GM12878 (cell line): ENCODE results near the gene POU2F3. TPM values are rescaled to one million over a fixed set of nuclear protein-coding genes. Genes with fewer than 3 reads are reported as not detected.

ENCODE experiments used
- ATAC-seq: fragments of 200-7000 bp; cut with Tn5 transposase; 3 replicates; pipeline ENCODE4 v1.9.1; 2020; ENCODE audit warnings: mild to moderate bottlenecking, moderate library complexity
- BruUV-seq: library from RNA; stranded (reverse); fragments of 400-500 nt; replicated peaks from 2 replicates; lab custom pipeline; 2021; lab: Mats Ljungman, UMichigan
- CTCF ChIA-PET: fragments of 300-600 bp; sonication (Branson Sonifier 250); formaldehyde crosslinking; extraction: SDS; loops from one replicate; lab custom pipeline; 2021; ENCODE audit warnings: inconsistent platforms; lab: Yijun Ruan, JAX
- POLR2A ChIA-PET: fragments of 350-600 bp; formaldehyde crosslinking; extraction: SDS; loops from one replicate; lab custom pipeline; 2021; ENCODE audit warnings: inconsistent platforms; lab: Charles Lee
- RAD21 ChIA-PET: fragments of 300-600 bp; sonication (Branson Sonifier 250); formaldehyde crosslinking; loops from one replicate; lab custom pipeline; 2023; ENCODE audit warnings: antibody characterized with exemption; ENCODE audit not compliant: unreplicated experiment; lab: Charles Lee
- SMC1A ChIA-PET: fragments of 300-600 bp; sonication (Branson Sonifier 250); formaldehyde crosslinking; loops from one replicate; lab custom pipeline; 2023; ENCODE audit not compliant: unreplicated experiment, uncharacterized antibody; lab: Charles Lee
- DNase-seq: peaks from one replicate; pipeline ENCODE4 v3.0.0-alpha.2; 2011; ENCODE audit warnings: low read depth, low spot score
- FAIRE-seq: peaks from 3 replicates; lab custom pipeline; 2011; peaks lifted over from hg19 to GRCh38; lab: Jason Lieb, UNC
- H2AFZ ChIP-seq: 2 replicates; pipeline ENCODE4 v1.6.0; 2011; ENCODE audit warnings: low read depth, low read length, control low read depth; ENCODE audit not compliant: control insufficient read depth
- H3K27ac ChIP-seq: 2 replicates; pipeline ENCODE4 v1.5.1; 2011; ENCODE audit warnings: control low read depth; ENCODE audit not compliant: control insufficient read depth, insufficient read depth
- H3K27me3 ChIP-seq, 2 experiments: replicated peaks in 1 of 2; 2 replicates each; pipeline versions ENCODE4 v1.6.0 to v1.6.1; 2011; ENCODE audit warnings: low read length in 1 of 2; ENCODE audit not compliant: control insufficient read depth in 2 of 2, insufficient read depth in 2 of 2
- H3K36me3 ChIP-seq, 2 experiments: 2 replicates each; pipeline ENCODE4 v1.5.1; 2011; ENCODE audit warnings: low read length in 1 of 2; ENCODE audit not compliant: control insufficient read depth in 2 of 2, insufficient read depth in 2 of 2
- H3K4me1 ChIP-seq: 2 replicates; pipeline ENCODE4 v1.6.1; 2011; ENCODE audit warnings: mild to moderate bottlenecking, low read length, moderate library complexity, mixed read lengths; ENCODE audit not compliant: control insufficient read depth, insufficient read depth
- H3K4me2 ChIP-seq: 2 replicates; pipeline ENCODE4 v1.6.0; 2011; ENCODE audit warnings: control low read depth; ENCODE audit not compliant: control insufficient read depth, insufficient read depth
- H3K4me3 ChIP-seq: fragments of 200-600 bp; sonication (generic); 2 replicates; pipeline ENCODE4 v1.5.1; 2016
- H3K79me2 ChIP-seq: 2 replicates; pipeline ENCODE4 v1.6.0; 2011; ENCODE audit warnings: low read length; ENCODE audit not compliant: control insufficient read depth, insufficient read depth
- H3K9ac ChIP-seq: 2 replicates; pipeline ENCODE4 v1.8.0; 2011; ENCODE audit warnings: low read length, control low read depth, mixed read lengths; ENCODE audit not compliant: control insufficient read depth, insufficient read depth
- H3K9me3 ChIP-seq: replicated peaks from 3 replicates; pipeline ENCODE4 v1.5.1; 2011; ENCODE audit warnings: mild to moderate bottlenecking, low read length; ENCODE audit not compliant: control insufficient read depth, insufficient read depth
- H4K20me1 ChIP-seq: 2 replicates; pipeline ENCODE4 v1.6.0; 2011; ENCODE audit not compliant: control insufficient read depth, insufficient read depth
- EGR1 ChIP-seq, 2 experiments: IDR thresholded peaks; 1 replicate in 1 of 2; 2 replicates in 1 of 2; pipeline ENCODE4 v1.6.1; 2011 to 2012; ENCODE audit warnings: low read depth in 2 of 2, low read length in 2 of 2, borderline replicate concordance in 1 of 2, mild to moderate bottlenecking in 1 of 2, moderate library complexity in 1 of 2
- FOXK2 ChIP-seq: fragments of 450-650 bp; IDR thresholded peaks from 2 replicates; pipeline ENCODE4 v1.6.1; 2017; ENCODE audit warnings: mild to moderate bottlenecking, moderate library complexity
- HDAC2 ChIP-seq: fragments of 200-600 bp; sonication (generic); IDR thresholded peaks from 2 replicates; pipeline ENCODE4 v1.6.1; 2017
- IKZF1 ChIP-seq: fragments of 450-650 bp; conservative IDR thresholded peaks from 2 replicates; pipeline ENCODE4 v1.6.1; 2017; ENCODE audit warnings: antibody characterized with exemption, mild to moderate bottlenecking
- LARP7 ChIP-seq: fragments of 450-650 bp; IDR thresholded peaks from 2 replicates; pipeline ENCODE4 v1.6.1; 2017; ENCODE audit warnings: mild to moderate bottlenecking
- MYC ChIP-seq: IDR thresholded peaks from 2 replicates; pipeline ENCODE4 v1.6.1; 2011; ENCODE audit warnings: mild to moderate bottlenecking, low read length, moderate library complexity, inconsistent platforms; ENCODE audit not compliant: insufficient read depth, insufficient replicate concordance, insufficient read length, severe bottlenecking
- NBN ChIP-seq: fragments of 450-650 bp; IDR thresholded peaks from 2 replicates; pipeline ENCODE4 v1.6.1; 2016
- NFYB ChIP-seq: IDR thresholded peaks from 2 replicates; pipeline ENCODE4 v1.6.1; 2011; ENCODE audit warnings: low read depth, mild to moderate bottlenecking, low read length, improper control_type of control experiment, moderate library complexity; ENCODE audit not compliant: insufficient read depth
- SMAD1 ChIP-seq: fragments of 450-650 bp; IDR thresholded peaks from 2 replicates; pipeline ENCODE4 v1.6.1; 2018; ENCODE audit warnings: mild to moderate bottlenecking, low read depth; ENCODE audit not compliant: partially characterized antibody
- TCF7 ChIP-seq: IDR thresholded peaks from 2 replicates; pipeline ENCODE4 v1.6.1; 2014; ENCODE audit warnings: antibody characterized with exemption, borderline replicate concordance
- USF1 ChIP-seq: IDR thresholded peaks from 2 replicates; pipeline ENCODE4 v1.6.1; 2011; ENCODE audit warnings: borderline replicate concordance, low read depth, mild to moderate bottlenecking, moderate library complexity, mixed read lengths, low read length; ENCODE audit not compliant: insufficient read depth; ENCODE audit errors: extremely low read length
- WGBS: methylation state at CpG from one replicate; pipeline ENCODE4 v1.1.6; 2016; ENCODE audit warnings: low lambda C conversion rate; ENCODE audit not compliant: insufficient replicate concordance, insufficient coverage; ENCODE audit errors: missing lambda C conversion rate; 5-methylcytosine and 5-hydroxymethylcytosine counted together
- in situ Hi-C: fragments of 300-500 bp; cut with MboI; formaldehyde crosslinking; loops from 9 replicates; pipeline ENCODE4 v1.14.3; 2018; ENCODE audit warnings: mixed read lengths
- intact Hi-C: fragments of 100-400 bp; cut with micrococcal nuclease; formaldehyde crosslinking; loops from one replicate; pipeline ENCODE4 v1.14.2; 2022; ENCODE audit not compliant: unreplicated experiment
- polyA plus RNA-seq, 11 experiments: library from polyadenylated mRNA; depleted of rRNA in 4 of 11; unstranded in 6 of 11; stranded (reverse) in 5 of 11; fragments of >200 nt; fragmentation: Nextera tagmentation in 4 of 11; fragmentation: Illumina TruSeq in 1 of 11; extraction: Ambion mirVana in 4 of 11; extraction: Trizol in 1 of 11; gene quantifications; 1 replicate in 1 of 11; 2 replicates in 10 of 11; pipeline versions ENCODE4 v1.2.1 to v1.2.3, GENCODE V29; 2011 to 2016; ENCODE audit warnings: inconsistent platforms in 2 of 11, missing spikeins in 2 of 11, low read depth in 1 of 11
- total RNA-seq, 4 experiments: library from RNA; depleted of rRNA in 3 of 4; stranded (reverse); fragments of >200 nt in 3 of 4; fragmentation: Illumina TruSeq in 1 of 4; extraction: Trizol in 1 of 4; gene quantifications; 2 replicates each; pipeline versions ENCODE4 v1.2.1 to v1.2.3, GENCODE V29; 2013 to 2021
- TF ChIP-seq, protein P1 (sequence below): fragments of 450-650 bp; IDR thresholded peaks from 2 replicates; pipeline ENCODE4 v1.6.1; 2017; ENCODE audit warnings: mild to moderate bottlenecking
- TF ChIP-seq, protein P2 (sequence below): fragments of 150-350 bp; IDR thresholded peaks from 2 replicates; pipeline ENCODE4 v1.6.1; 2016; ENCODE audit warnings: low read depth, low read length

The POU2F3 gene
- total and polyA plus RNA-seq, 10 of the 15 experiments (the other 5 are each of a cell fraction or from before 2014, with no cell fraction given): 0.09 to 4.4 (median 0.33) TPM

GRCh38 chr11:120272303-120272702, 32.4 kb downstream of the POU2F3 start:
- ChIA-PET POLR2A (no interaction called here), SMC1A (no interaction called here), CTCF (no interaction called here), RAD21 (no interaction called here)
- Histone ChIP-seq H3K4me2 (no peak overlapping the region), H3K9me3 (no peaks in the 10 kb centered on the region; the same call in 2 of the 3 replicates), H3K27ac (no peak overlapping the region), H3K36me3 (no peaks in the 10 kb centered on the region), H3K4me3 (no peak overlapping the region), H3K27me3 (no peaks in the 10 kb centered on the region; a peak in 3 of 4 replicates), H2AFZ (no peak overlapping the region), H3K4me1 (no peaks in the 10 kb centered on the region), H3K9ac (no peak overlapping the region), H3K79me2 (no peaks in the 10 kb centered on the region), H4K20me1 (no peaks in the 10 kb centered on the region; the same call in 1 of the 2 replicates)
- ATAC-seq (no peak), DNase-seq (no peak), FAIRE-seq (no peak)
- in situ Hi-C loops (no loop called here), intact Hi-C loops (no loop called here)
- TF ChIP-seq LARP7 (no peak), EGR1 (IDR thresholded peaks at IDR 0.05; ENCODE audit: borderline replicate concordance in 1 of 2, low read depth in 2 of 2, low read length in 2 of 2) (no peak), USF1 (no peak), MYC (no peak), SMAD1 (no peak), IKZF1 (no peak), HDAC2 (no peak), NFYB (no peak), NBN (no peak), TCF7 (no peak), FOXK2 (no peak)
- TF ChIP-seq, protein P1, sequence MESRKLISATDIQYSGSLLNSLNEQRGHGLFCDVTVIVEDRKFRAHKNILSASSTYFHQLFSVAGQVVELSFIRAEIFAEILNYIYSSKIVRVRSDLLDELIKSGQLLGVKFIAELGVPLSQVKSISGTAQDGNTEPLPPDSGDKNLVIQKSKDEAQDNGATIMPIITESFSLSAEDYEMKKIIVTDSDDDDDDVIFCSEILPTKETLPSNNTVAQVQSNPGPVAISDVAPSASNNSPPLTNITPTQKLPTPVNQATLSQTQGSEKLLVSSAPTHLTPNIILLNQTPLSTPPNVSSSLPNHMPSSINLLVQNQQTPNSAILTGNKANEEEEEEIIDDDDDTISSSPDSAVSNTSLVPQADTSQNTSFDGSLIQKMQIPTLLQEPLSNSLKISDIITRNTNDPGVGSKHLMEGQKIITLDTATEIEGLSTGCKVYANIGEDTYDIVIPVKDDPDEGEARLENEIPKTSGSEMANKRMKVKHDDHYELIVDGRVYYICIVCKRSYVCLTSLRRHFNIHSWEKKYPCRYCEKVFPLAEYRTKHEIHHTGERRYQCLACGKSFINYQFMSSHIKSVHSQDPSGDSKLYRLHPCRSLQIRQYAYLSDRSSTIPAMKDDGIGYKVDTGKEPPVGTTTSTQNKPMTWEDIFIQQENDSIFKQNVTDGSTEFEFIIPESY: no peak
- TF ChIP-seq, protein P2, sequence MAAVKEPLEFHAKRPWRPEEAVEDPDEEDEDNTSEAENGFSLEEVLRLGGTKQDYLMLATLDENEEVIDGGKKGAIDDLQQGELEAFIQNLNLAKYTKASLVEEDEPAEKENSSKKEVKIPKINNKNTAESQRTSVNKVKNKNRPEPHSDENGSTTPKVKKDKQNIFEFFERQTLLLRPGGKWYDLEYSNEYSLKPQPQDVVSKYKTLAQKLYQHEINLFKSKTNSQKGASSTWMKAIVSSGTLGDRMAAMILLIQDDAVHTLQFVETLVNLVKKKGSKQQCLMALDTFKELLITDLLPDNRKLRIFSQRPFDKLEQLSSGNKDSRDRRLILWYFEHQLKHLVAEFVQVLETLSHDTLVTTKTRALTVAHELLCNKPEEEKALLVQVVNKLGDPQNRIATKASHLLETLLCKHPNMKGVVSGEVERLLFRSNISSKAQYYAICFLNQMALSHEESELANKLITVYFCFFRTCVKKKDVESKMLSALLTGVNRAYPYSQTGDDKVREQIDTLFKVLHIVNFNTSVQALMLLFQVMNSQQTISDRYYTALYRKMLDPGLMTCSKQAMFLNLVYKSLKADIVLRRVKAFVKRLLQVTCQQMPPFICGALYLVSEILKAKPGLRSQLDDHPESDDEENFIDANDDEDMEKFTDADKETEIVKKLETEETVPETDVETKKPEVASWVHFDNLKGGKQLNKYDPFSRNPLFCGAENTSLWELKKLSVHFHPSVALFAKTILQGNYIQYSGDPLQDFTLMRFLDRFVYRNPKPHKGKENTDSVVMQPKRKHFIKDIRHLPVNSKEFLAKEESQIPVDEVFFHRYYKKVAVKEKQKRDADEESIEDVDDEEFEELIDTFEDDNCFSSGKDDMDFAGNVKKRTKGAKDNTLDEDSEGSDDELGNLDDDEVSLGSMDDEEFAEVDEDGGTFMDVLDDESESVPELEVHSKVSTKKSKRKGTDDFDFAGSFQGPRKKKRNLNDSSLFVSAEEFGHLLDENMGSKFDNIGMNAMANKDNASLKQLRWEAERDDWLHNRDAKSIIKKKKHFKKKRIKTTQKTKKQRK: no peak
- BruUV-seq: no TSS peak
- 59% methylated on average over 2 of the region's 2 CpGs for WGBS
